Right cardiac atrium (tissue), 5 donors: ENCODE results near the gene FGF4. TPM values are rescaled to one million over a fixed set of nuclear protein-coding genes. Genes with fewer than 3 reads are reported as not detected.

Experiments
- ATAC-seq, 2 donors: fragments of 200-7000 bp; cut with Tn5 transposase; one replicate each; pipeline versions ENCODE4 v1.8.0 to v1.9.1; 2020; ENCODE audit warnings: moderate library complexity in 2 of 2, mild to moderate bottlenecking in 1 of 2
- DNase-seq, 3 donors: peaks; one replicate each; pipeline ENCODE4 v3.0.0-alpha.2; 2020
- H3K27ac ChIP-seq: one replicate; pipeline ENCODE4 v1.5.1; 2013; ENCODE audit warnings: mild to moderate bottlenecking, low read length, control low read depth, moderate library complexity
- H3K27me3 ChIP-seq: one replicate; pipeline ENCODE4 v1.6.1; 2013; ENCODE audit not compliant: control insufficient read depth, insufficient read depth
- H3K4me1 ChIP-seq: one replicate; pipeline ENCODE4 v1.6.1; 2013; ENCODE audit warnings: low read length; ENCODE audit not compliant: control insufficient read depth, insufficient read depth
- H3K4me3 ChIP-seq: one replicate; pipeline ENCODE4 v1.5.1; 2013; ENCODE audit warnings: low read length, control low read depth
- H3K9me3 ChIP-seq: one replicate; pipeline ENCODE4 v1.6.1; 2013; ENCODE audit warnings: low read length; ENCODE audit not compliant: control insufficient read depth
- WGBS: extraction: QIAGEN DNeasy Blood & Tissue Kit; methylation state at CpG from one replicate; pipeline ENCODE4 v1.1.7; 2013; 5-methylcytosine and 5-hydroxymethylcytosine counted together
- intact Hi-C, 4 donors: fragments of 100-400 bp; cut with DNase I; formaldehyde crosslinking; loops; one replicate each; pipeline versions ENCODE4 v1.11.0 to v1.14.0; 2022 to 2023
- long read RNA-seq, 4 donors: library from polyadenylated mRNA; unstranded; transcript quantifications; one replicate each; pipeline ENCODE4 v2.0.0, GENCODE V29; 2020 to 2021
- polyA plus RNA-seq: library from polyadenylated mRNA; stranded (reverse); fragments of 200-250 nt; gene quantifications from one replicate; pipeline ENCODE4 v1.2.3, GENCODE V29; 2013
- total RNA-seq, 4 donors: library from RNA; stranded (reverse); fragmentation: NEBNext Ultra II Directional; extraction: Animal tissue kit (Norgen Biotek cat#: 25700); gene quantifications; one replicate each; pipeline ENCODE4 v1.2.1, GENCODE V29; 2021
- donor health status: healthy with polysubstance abuse.
- donor health status: DM: no; HTN: yes; CAD: no.
- donor health status: DM: no; HTN: no; CAD: no.
- donor health status: DM: no; HTN: yes; CAD: no; lungs with severe emphysema.
- donor health status: DM: yes; HTN: yes; CAD: no.

The FGF4 gene, protein sequence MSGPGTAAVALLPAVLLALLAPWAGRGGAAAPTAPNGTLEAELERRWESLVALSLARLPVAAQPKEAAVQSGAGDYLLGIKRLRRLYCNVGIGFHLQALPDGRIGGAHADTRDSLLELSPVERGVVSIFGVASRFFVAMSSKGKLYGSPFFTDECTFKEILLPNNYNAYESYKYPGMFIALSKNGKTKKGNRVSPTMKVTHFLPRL
- total RNA-seq (not detected), polyA plus RNA-seq (not detected)
- long read RNA-seq, donor 1, result 0 reads
- long read RNA-seq, donor 2, result 0 reads
- long read RNA-seq, donor 3, result 0 reads
- long read RNA-seq, donor 4, result 0 reads

DNA sequence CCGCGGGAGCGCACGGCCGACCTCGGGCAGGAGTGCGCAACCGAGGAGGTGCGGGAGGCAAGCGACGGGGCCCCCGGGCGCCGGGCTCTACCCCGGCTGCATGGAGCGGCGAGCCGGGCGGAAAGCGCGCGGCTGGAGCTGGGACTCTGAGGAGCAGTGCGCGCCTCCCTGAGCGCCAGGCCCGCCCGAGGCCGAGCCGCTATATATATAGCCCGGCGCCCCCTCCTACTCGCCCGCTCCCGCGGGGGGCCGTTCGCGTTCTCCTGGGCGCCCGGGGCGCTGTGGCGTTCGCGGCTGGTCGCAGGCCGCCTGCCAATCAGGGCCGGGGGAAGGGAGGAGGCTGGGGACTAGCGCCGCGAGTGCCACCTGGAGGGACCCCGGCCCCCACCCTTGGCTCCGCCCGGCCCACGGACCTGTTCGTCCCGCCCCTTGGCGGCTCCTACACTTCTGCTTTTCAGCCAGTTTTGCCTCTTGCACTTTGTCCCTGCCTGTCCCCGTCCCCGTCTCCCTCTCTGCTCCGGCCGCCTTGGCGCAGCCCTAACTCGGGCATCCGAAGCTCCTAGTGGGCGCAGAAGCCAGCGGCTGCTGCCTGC is at the start of gene FGF4:
Gene FGF4, minus strand, starts transcription at position 179 of the 593 bp plus-strand sequence. CDS start 257 bp downstream, outside the sequence.
- WGBS, result 2% methylated on average over 66 of the region's 66 CpGs
- ATAC-seq (no peak), DNase-seq (no peak)
- intact Hi-C loops, result no loop called here
- no peaks in the 10 kb centered on the region for H3K27me3 ChIP-seq
- no peaks in the 10 kb centered on the region for H3K9me3 ChIP-seq
- H3K27ac ChIP-seq, result no peak within 1 kb of the TSS
- no peak within 1 kb of the TSS for H3K4me3 ChIP-seq
- H3K4me1 ChIP-seq, result no peaks in the 10 kb centered on the region

DNA sequence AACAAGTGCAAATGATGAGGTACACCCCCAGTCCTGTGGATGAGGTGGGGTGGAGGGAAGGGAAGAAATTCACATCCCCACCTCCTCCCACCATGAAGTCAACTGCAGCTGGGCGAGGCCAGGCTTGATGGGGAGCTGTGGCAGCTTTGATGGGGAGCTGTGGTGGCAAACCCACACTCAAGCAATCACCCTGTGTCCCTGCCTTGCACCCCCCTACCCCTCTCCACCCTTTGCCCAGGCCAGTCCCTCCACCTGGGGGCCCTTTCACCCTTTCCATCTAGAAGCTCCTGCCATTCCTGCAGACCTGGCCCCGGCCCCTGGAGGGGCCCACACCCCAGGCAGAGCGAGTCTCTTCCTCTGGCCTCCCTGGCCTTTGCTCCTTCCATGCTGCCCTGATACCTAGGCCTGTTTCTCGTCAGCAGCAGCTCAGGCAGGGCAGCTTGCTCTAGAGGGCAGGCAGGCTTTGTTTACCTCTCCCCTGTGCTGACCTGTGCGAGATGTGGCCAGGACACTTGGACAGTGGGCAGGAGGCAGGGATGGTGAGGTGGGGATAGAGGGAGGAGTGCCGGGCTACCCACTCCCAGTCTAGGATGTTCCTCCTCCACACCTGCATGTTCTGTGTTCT is 48.6 kb upstream of the FGF4 start:
- intact Hi-C loops, result no loop called here
- 60% methylated on average over 6 of the region's 6 CpGs for WGBS
- Histone ChIP-seq H3K4me3 (no peak overlapping the region), H3K27me3 (no peaks in the 10 kb centered on the region), H3K9me3 (no peaks in the 10 kb centered on the region), H3K4me1 (no peaks in the 10 kb centered on the region), H3K27ac (no peak overlapping the region)
- DNase-seq, result no peak
- ATAC-seq, result no peak

DNA sequence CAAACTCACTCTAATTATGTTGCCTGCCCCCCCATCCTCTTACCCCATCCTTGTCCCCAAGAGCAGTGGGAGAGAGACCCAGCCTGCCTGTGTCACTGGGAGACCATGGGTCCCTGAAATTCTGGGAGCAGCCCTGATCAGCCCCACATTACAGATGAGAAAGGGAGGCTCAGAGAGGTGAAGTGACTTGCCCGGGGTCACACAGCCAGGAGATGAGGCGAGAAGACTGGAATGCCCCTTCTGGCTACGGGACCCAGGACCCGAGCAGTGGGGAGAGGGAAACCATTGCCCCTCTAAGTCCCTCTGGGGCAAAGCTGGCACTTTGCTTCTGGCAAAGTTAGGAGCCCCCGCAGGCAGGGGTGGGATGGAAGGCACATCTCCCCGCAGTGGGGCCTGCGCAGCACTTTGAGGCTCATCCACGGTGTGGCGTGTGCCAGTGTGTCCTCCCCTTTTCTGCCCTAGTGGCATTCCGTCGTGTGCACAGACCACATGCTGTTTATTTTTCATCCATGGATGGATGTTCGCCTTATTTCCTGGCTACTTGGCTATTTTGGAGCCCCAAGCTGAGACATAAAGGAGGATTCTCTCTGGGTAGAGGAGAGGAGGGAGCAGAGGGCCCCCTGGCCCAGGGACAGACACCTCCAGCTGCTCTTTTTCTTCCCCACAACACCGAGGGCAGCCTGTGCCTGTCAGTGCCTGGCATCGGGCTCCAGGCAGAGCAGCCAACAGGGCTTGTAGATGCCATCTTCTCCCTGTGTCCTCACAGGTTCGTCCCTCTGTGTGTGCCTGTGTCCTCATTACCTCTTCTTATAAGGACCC is 47.7 kb upstream of the FGF4 start:
- ATAC-seq (no peak), DNase-seq (no peak)
- H3K4me3 ChIP-seq, result no peak overlapping the region
- intact Hi-C loops, result no loop called here
- H3K4me1 ChIP-seq, result no peaks in the 10 kb centered on the region
- H3K9me3 ChIP-seq, result no peaks in the 10 kb centered on the region
- H3K27ac ChIP-seq, result no peak overlapping the region
- 69% methylated on average over 15 of the region's 15 CpGs for WGBS
- no peaks in the 10 kb centered on the region for H3K27me3 ChIP-seq

DNA sequence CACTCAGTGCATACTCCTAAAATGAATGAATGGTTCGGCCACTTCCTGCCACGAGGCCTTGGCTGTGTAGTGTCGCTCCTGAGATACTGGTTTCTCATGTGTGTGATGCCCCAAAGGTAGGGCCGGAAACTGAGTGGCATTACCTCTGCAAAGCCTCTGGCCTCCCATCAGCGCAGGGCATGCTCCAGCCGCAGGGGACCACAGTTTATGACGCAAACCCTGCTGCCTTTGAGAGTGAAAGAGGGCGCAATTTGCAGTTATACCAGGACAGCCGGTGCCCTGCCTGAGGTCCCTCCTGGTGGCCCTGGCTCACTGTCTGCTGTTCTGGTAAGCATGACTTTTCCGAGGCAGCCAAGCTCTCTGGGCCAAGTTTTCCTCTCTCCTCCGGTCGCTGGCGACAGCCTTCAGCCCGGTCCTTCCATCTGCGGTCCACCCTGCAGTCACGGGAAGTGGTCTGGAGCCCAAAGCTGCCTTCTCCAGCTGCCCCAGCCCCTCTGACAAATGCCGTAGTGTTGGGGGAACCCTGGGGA is 46.4 kb upstream of the FGF4 start:
- intact Hi-C loops, result no loop called here
- Histone ChIP-seq H3K27ac (no peak overlapping the region), H3K4me1 (no peaks in the 10 kb centered on the region), H3K4me3 (no peak overlapping the region), H3K27me3 (no peaks in the 10 kb centered on the region), H3K9me3 (no peaks in the 10 kb centered on the region)
- ATAC-seq (no peak), DNase-seq (no peak)
- WGBS, result 70% methylated on average over 17 of the region's 17 CpGs

DNA sequence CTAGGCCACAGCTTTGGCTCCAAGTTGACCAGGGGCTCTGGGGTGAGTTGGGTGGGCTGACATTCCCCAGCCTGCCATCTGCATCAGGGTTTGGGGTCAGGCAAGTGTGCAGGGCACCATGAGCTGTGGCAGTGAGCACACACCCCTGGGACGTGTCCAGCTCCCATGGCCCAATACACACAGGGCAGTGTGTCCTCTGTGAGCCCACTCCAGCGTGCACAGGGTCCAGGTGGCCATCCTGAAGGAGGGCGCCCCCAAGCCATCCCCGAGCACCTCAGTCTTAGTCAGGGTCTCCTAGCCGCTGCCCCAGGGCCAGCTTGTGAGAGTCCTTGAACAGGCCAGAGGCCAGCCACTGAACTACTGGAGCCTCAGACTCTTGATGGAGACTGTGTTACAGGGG is 45.3 kb upstream of the FGF4 start:
- ATAC-seq (no peak), DNase-seq (no peak)
- Histone ChIP-seq H3K27me3 (no peaks in the 10 kb centered on the region), H3K4me3 (no peak overlapping the region), H3K9me3 (no peaks in the 10 kb centered on the region), H3K4me1 (no peaks in the 10 kb centered on the region), H3K27ac (no peak overlapping the region)
- intact Hi-C loops, result no loop called here
- 82% methylated on average over 5 of the region's 5 CpGs for WGBS

DNA sequence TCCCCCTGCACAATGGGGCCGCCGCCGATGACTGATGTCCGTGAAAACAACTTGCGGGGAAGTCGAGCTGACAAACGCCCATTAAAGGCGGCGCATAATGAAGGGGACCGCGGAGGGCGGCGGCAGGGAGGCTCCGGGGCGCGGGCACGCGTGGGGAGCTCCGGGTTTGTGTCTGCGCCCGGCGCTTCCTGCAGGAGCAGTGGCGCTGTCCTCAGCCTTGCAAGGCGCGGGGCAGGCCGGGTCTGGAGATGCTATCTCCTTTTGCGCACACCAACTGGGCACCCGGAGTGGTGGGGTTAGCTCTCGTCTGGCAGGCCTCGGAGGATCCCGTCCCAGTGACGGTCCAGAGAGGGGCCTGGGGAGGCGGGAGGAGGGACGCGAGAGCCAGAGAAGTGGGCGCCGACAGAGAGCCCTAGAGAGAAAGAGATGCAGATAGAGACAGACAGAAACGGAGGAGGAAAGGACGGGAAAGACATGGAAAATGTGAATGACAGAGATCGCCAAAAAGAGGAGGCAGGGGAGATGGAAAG is 44.5 kb upstream of the FGF4 start:
- Histone ChIP-seq H3K9me3 (no peaks in the 10 kb centered on the region), H3K4me1 (no peaks in the 10 kb centered on the region), H3K27me3 (no peaks in the 10 kb centered on the region), H3K27ac (no peak overlapping the region), H3K4me3 (no peak overlapping the region)
- 1% methylated on average over 40 of the region's 40 CpGs for WGBS
- intact Hi-C loops, result no loop called here
- DNase-seq, result no peak
- ATAC-seq, result no peak

DNA sequence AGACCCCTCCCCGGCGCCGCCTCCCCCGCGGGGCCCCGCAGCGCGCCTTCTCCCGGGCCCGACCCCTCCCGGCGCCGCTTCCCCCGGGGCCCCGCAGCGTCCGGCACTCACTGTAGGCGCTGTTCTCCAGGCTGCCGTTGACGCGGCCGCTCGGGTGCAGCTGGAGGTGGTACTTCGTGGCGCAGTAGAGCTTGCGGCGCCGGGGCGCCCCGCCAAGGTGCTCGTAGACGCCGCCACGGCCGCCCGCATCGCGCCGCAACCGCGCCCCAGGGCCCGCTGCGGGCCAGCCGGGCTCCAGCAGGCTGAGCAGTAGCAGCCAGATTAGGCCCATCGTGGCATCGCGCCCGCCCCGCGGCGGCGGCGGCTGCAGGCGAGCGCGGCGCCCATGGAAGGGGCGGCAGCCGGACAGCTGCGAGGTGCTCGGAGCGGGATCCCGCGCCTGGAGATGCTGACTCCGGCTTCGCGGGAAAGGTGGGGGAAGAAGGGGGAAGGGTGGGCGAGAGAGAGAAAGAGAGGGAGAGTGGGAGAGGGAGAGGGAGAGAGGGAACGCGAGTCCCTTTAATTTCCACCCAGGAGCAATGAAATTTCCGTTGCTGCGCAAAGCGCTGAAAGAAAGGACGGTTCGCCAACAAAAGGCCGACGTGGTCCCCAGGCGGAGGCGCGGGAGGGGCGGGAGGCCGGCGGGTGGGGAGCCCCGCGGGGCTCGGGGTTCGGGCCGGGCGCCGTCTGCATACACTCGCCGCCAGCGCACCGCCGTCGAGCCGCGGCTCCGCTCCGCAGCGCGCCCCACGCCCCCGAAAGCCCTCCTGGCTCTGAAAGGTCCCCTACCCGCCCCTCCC is 43.7 kb upstream of the FGF4 start, which contains the start of gene FGF3:
Gene FGF3, minus strand, starts transcription at position 814 of the 839 bp plus-strand sequence. Its CDS starts 483 bp downstream, at position 331.
- intact Hi-C loops, result no loop called here
- 2% methylated on average over 104 of the region's 105 CpGs for WGBS
- Histone ChIP-seq H3K27me3 (no peaks in the 10 kb centered on the region), H3K27ac (no peak within 1 kb of the TSS), H3K9me3 (no peaks in the 10 kb centered on the region), H3K4me1 (no peaks in the 10 kb centered on the region), H3K4me3 (no peak within 1 kb of the TSS)
- no peak for DNase-seq
- ATAC-seq, result no peak

DNA sequence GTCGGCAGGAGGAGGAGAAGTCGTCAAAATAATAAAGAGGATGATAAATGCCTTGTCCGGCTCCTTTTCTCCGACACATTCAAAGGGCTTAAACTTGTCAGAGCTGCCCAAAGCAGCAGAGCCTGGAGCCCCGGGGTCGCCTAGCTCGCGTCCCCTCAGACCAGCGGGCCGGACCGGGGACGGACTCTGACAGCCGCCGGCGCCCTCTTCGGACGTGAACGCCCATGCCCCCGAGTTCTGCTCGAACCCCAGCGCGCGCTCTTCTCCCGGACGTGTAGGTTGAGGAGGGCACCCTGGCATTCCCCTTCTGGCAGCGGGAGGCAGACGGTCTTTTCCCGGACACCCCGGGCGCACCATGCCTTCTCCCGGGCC is 43.1 kb upstream of the FGF4 start:
- no peak for DNase-seq
- WGBS, result 1% methylated on average over 31 of the region's 31 CpGs
- Histone ChIP-seq H3K4me1 (no peaks in the 10 kb centered on the region), H3K27ac (no peak overlapping the region), H3K9me3 (no peaks in the 10 kb centered on the region), H3K27me3 (no peaks in the 10 kb centered on the region), H3K4me3 (no peak overlapping the region)
- intact Hi-C loops, result no loop called here
- no peak for ATAC-seq

DNA sequence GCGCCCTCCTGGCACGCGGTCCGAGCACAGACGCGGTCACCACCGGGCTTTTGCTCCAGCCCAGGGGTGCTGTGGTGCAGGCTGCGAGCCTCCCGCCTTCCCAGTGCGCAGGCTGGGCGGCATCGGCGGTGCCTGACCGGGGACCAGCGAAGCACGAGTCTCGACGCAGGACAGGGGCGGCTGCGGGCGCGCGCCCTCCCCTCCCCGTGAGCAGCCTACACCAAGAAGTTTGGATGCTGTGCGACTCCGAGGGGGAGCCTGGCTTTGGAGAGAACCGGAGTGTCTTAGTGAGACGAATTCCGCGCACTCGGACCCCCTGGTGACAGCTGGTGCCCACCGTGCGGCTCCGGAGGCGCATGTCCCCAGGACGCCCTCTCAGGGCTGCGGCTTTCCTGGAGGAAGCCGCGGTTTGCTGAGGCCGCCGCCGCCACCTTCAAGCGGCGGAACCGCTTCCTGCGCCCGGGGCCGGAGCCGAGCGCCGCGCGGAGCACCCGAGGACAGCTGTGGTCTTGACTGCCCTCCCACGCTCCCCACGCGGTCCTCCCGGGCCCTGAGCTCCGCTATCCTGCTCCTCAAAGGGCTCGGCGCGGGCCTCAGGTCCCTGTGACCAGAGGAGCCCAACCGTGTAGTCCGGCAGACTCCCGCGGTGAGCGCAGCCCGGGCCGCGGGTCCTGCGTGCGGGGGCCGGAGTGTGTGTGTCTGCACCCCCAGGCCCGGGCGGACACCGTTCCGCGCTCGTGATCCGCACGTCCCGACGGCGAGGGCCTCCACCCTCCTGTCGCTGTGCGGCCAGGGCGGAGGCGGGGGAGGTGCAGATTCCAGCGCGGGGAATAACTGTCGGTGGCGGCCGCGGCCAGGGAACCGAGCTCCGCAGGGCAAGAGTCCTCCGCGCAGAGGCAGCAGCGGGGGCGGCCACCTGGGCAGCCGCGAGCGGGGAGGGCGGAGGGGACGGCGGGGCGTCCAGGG is 42.4 kb upstream of the FGF4 start:
- ATAC-seq (no peak), DNase-seq (no peak)
- Histone ChIP-seq H3K27me3 (no peaks in the 10 kb centered on the region), H3K9me3 (no peaks in the 10 kb centered on the region), H3K4me1 (no peaks in the 10 kb centered on the region), H3K27ac (no peak overlapping the region), H3K4me3 (no peak overlapping the region)
- WGBS, result under 1% methylated on average over 107 of the region's 107 CpGs
- intact Hi-C loops, result no loop called here
